ENCODE measurements around the gene ZFHX3.
"Not testable (repeated sequence)": the region's sequence is repeated elsewhere in the genome, so short reads cannot be mapped to it uniquely, and the experiment has no call there.

Gene ZFHX3

GRCh38 chr16:73023752-73024570, 24.0 kb downstream of the ZFHX3 start:
- DNase-seq (ENCODE audit: low read depth, low spot score), result no peak

GRCh38 chr16:73023320-73023719, 24.6 kb downstream of the ZFHX3 start:
- no peak for DNase-seq (ENCODE audit: low read depth, low spot score)

GRCh38 chr16:73022534-73022933, 25.4 kb downstream of the ZFHX3 start:
- DNase-seq (ENCODE audit: low read depth, low spot score), result no peak

GRCh38 chr16:73021866-73022495, 25.9 kb downstream of the ZFHX3 start:
- no peak for DNase-seq (ENCODE audit: low read depth, low spot score)

- DNase-seq (ENCODE audit: low read depth, low spot score), result no peak
Measured at GRCh38 chr16:73020409-73020884, 27.5 kb downstream of the ZFHX3 start.

- no peak for DNase-seq (ENCODE audit: low read depth, low spot score)
Measured at GRCh38 chr16:73019457-73020362, 28.2 kb downstream of the ZFHX3 start.

- DNase-seq (ENCODE audit: low read depth, low spot score), result no peak
Measured at GRCh38 chr16:73018821-73019456, 29.0 kb downstream of the ZFHX3 start.

- DNase-seq (ENCODE audit: low read depth, low spot score), result no peak
Measured at GRCh38 chr16:73017321-73017720, 30.6 kb downstream of the ZFHX3 start.

GRCh38 chr16:73016488-73016830, 31.5 kb downstream of the ZFHX3 start:
- no peak for DNase-seq (ENCODE audit: low read depth, low spot score)

- no peak for DNase-seq (ENCODE audit: low read depth, low spot score)
Measured at GRCh38 chr16:73015612-73016487, 32.1 kb downstream of the ZFHX3 start.

- no peak for DNase-seq (ENCODE audit: low read depth, low spot score)
Measured at GRCh38 chr16:73014768-73015167, 33.2 kb downstream of the ZFHX3 start.

- DNase-seq (ENCODE audit: low read depth, low spot score), result no peak
Measured at GRCh38 chr16:73013974-73014373, 34.0 kb downstream of the ZFHX3 start.

- no peak for DNase-seq (ENCODE audit: low read depth, low spot score)
Measured at GRCh38 chr16:73012341-73012740, 35.6 kb downstream of the ZFHX3 start.

GRCh38 chr16:73011926-73012325, 36.0 kb downstream of the ZFHX3 start:
- DNase-seq (ENCODE audit: low read depth, low spot score), result no peak

GRCh38 chr16:73010150-73010676, 37.7 kb downstream of the ZFHX3 start:
- DNase-seq (ENCODE audit: low read depth, low spot score), result no peak

GRCh38 chr16:73009710-73010109, 38.2 kb downstream of the ZFHX3 start:
- not testable (repeated sequence) for DNase-seq (ENCODE audit: low read depth, low spot score)

GRCh38 chr16:73006026-73006425, 41.9 kb downstream of the ZFHX3 start:
- DNase-seq (ENCODE audit: low read depth, low spot score), result no peak

GRCh38 chr16:73002866-73003265, 45.1 kb downstream of the ZFHX3 start:
- DNase-seq (ENCODE audit: low read depth, low spot score), result no peak

GRCh38 chr16:73000907-73001521, 46.9 kb downstream of the ZFHX3 start:
- DNase-seq (ENCODE audit: low read depth, low spot score), result no peak

Measured in activated CD4-positive, CD25-positive, alpha-beta regulatory T cell treated with anti-CD3 and anti-CD28 coated beads, Interleukin-2, amount 50 U/mL, for 16 hours (primary cell).